GM12892 (cell line): ENCODE results near the gene RRP9.

ENCODE experiments used
- POLR2A ChIP-seq: IDR thresholded peaks from 2 replicates; pipeline ENCODE4 v1.6.1; 2011; ENCODE audit warnings: low read depth, low read length, control low read depth
- POLR2AphosphoS5 ChIP-seq: IDR thresholded peaks from 2 replicates; pipeline ENCODE4 v1.6.1; 2011; ENCODE audit warnings: low read depth, low read length, control low read depth

DNA sequence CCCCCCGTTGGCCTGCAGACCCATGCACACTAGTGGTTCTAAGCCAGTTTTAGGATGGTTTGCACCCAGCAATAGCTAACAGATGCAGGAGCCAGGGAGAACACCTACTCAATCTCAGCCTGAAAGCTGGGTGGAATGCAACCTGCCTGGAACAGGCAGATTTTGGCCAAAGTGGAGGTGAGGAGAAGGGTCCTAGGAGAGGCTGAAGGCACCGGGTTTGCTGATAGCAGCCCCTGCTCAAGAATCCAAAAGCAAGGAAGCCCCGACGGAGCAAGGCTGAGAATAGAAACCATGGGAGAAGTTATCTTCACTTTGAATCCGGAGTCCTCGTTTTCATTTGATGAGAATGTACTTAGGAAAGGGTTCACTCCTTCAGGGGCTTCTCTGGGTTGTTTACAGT is 9.9 kb downstream of the RRP9 start:
- TF ChIP-seq POLR2A (no peak), POLR2AphosphoS5 (no peak)
